Cerebellar cortex (tissue), 1 donor: ENCODE data around the gene LONP1.
"Not testable (repeated sequence)": the region's sequence is repeated elsewhere in the genome, so short reads cannot be mapped to it uniquely, and the experiment has no call there.

Source experiments
- DNase-seq: peaks from one replicate; pipeline ENCODE4 v3.0.0-alpha.2; 2015; ENCODE audit warnings: low spot score

Gene LONP1

DNA sequence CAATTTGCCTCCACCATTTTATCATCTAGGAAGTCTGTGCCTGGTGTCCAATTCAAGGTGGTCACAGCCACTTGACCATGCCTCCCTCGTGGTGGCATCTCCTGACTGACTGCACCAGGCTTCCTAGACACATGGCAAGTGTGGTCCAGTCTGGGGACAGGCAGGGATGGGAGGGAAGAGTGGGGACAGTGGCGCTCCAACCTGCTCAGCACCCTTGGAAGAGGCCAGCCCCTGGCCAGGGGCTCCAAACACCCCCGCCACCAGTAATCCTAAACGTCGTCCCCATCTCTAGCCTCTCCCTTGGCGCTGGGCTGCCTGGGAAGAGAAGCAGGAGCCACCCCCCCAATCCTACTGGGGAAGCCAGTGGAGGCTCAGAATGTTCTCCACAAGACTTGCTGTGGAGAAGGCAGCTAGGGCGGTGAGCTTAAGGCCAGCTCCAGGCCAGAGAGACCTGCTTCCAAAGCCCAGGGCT is 27.2 kb downstream of the LONP1 start:
- DNase-seq: peak; percentile 68

DNA sequence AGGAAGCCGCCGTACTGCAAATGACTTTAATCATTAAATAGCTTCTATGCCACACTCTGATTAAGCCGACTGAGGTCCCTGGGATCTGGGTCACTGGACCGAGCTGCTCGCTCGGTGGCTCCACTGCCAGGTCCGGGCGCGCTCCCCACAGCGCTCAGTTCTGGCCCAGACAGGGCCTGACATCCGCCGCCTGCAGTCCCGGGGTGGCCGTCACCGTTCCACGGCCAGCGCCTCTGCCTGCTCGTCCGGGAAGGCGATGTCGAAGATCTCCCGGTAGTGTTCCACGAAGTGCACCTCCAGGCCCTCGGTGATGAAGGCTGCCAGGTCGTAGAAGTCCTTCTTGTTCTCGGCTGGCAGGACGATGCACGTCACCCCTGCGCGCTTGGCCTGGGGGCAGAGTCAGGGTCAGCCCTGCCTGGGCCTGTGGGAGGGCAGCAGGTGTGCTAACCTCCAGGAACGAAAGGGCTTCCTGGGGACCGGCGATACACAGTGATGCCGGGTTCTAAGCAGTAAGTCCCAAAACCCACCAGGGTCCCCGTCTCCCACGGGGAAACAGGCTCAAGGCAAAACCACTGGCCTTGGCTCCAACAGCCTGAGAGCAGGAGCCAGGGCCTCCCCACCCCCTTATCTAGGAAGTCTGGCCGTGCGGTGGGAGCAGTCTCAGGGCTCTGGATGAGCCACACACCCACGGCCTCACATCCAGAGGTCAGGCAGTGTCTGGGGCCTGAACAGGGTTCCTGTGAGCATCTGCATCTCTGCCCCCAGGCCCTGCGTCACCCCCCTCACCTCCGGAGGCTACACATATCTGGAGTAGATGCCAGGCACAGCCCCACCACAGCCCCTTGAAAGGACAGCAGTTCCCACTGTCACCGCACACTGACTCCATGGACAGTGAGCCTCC is 27.9 kb downstream of the LONP1 start:
- DNase-seq: no peak

DNA sequence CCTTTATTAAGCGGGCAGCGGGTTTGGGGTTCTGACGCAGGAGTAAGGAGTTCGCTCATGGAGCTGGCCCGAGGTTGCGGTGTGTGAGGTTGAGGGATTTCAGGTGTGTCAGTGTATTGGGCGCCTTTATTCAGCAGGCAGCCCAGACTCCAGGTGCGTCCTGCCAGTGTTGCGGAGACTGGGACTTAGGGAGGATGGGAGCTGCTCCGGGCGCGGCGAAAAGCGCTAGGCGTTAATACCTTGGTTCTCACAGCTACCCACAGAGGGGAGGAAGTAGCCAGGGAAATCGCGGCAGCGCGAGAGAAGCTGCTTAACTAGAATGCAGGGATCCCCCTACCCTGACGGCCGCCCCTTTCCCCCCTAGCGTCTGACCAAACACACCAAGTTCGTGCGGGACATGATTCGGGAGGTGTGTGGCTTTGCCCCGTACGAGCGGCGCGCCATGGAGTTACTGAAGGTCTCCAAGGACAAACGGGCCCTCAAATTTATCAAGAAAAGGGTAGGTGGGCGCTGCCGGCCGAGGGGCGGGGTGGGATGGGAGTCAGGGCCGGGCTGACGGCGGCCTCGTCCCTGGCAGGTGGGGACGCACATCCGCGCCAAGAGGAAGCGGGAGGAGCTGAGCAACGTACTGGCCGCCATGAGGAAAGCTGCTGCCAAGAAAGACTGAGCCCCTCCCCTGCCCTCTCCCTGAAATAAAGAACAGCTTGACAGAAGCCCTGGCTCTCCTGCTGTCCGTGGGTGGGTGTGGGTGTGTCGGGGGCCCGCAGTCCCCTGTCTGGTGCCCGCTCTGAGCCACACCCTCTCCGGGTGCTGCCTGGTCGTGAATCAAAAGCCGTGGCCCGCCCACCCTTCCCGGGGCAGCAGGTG is 28.8 kb downstream of the LONP1 start:
- peak; percentile 56 for DNase-seq

DNA sequence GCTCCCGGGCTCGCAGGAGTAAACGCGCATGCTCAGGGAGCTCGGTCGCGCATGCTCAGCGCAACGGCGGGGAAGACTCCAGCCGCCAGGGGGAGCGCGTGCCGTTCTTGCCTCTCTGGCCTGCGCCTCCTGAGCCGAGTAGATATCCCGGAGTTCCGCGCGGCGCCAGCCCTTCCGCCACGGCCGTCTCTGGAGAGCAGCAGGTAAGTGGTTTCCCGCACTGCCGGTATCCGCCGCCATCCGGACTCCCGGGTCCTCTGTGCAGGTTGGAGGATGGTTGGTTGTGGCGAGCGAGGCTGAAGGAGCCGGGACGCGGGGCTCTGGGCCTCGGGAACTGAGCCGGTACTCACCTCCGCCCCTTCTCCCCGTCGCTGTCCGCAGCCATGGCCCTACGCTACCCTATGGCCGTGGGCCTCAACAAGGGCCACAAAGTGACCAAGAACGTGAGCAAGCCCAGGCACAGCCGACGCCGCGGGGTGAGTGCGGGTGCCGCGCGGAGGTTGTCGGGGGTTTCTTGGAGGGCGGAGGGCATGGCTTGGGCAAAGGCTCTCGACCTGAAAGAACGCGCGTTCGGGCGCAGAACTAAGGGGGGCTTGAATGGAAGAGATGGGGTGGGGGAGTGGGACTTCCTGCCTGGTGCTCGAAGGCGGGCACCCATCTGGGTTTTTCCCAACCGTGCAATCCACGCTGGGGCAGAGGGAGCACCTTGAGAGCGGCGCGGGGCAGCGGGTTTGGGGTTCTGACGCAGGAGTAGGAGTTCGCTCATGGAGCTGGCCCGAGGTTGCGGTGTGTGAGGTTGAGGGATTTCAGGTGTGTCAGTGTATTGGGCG is 29.6 kb downstream of the LONP1 start, which contains the start of gene RPL36:
RPL36 (plus strand) TSS at position 171 of the 830 bp plus-strand sequence; CDS start at position 384, 213 bp downstream.
- peak; percentile 94 for DNase-seq

DNA sequence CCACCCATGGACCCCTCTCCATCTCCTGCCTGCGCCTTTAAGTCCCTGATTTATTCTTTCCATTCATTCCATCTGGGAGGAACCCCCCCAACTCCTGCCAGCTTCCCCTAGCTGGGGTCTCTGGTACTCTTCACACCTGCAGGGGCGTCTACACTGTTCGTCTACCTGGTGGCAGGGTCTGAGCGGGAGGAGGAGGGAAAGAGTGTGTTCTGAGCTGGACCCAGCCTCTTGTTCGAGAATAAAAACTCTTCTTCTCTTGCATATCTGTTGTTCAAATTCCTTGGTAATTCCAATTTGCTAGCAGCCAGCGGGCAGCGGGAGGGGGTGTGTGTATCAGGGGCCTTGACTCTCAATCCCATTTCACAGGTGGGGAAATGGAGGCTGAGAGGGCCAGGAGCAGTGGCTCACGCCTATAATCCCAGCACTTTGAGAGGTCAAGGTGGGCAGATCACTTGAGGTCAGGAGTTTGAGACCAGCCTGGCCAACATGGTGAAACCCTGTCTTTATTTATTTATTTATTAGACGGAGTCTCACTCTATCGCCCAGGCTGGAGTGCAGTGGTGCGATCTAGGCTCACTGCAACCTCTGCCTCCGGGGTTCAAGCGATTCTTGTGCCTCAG is 31.6 kb downstream of the LONP1 start:
- not testable (repeated sequence) for DNase-seq

DNA sequence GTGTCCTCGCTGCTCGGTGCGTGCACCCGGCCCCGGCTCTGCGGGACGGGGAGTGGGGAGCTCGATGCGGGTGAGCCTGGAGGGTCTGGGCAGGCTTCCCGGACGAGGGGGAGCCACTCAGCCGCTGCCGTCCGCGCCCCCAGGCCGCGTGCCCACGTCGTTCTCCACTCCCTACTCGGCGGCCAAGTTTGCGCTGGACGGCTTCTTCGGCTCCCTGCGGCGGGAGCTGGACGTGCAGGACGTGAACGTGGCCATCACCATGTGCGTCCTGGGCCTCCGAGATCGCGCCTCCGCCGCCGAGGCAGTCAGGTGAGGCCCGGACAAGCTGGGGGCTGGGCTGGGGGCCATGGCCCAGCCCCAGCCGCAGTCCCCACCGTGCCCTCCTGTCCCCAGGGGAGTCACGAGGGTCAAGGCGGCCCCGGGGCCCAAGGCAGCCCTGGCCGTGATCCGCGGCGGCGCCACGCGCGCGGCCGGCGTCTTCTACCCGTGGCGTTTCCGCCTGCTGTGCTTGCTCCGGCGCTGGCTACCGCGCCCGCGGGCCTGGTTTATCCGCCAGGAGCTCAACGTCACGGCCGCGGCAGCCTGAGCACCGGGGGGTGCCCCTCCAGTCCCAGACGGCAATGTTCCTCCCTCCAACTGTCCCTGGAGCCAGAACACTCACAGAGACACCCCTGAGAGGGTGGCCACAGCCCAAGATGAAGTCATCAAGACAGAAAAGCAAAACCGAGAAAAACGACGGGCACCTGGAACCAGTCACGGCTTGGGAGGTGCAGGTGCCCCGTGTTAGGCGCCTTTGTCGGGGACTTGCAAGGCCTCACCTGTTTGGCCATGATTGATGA is 32.4 kb downstream of the LONP1 start:
- DNase-seq: no peak

DNA sequence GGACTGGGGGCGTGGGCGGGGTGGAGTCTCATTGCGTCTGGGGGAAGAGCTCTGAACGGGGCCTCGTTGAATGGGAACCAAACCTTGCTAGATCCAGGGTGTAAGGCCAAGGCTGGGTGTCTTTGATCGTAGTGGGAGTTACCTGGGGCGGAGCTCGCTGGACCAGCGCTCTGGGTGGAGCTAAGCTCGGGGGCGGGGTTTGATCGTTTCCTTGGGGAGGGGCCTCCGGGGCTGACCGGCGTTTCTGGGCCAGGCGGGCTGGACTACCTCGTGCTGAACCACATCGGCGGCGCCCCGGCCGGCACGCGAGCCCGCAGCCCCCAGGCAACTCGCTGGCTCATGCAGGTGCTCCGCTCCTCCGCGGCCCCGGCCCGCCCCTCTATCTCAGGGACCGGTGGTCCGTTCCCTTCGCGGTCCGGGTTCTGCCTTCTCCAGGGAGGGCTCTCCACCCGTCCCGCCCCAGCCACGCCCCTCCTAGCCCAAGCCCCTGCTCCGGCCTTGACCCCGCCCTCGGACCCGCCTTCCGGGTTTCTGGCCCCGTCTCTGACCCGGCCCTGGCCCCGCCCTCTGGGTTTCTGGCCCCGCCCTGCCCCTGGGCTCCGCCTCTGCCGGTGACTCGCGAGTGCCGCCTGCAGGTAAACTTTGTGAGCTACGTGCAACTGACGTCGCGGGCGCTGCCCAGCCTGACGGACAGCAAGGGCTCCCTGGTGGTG is 33.1 kb downstream of the LONP1 start:
- peak; percentile 85 for DNase-seq

DNA sequence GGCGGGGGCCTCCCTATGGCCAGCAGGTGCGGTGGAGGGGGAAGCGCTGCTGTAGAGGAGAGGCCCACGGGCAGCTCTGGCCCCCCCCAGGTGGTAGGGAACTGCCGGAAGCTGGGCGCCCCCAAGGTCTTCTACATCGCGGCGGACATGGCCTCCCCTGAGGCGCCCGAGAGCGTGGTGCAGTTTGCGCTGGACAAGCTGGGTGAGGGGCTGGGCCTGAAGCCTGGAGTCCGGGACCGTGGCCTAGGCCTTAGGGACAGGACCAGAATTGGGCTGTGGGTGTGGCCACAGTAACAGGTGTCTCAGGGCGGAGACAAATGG is 33.7 kb downstream of the LONP1 start:
- DNase-seq: no peak

DNA sequence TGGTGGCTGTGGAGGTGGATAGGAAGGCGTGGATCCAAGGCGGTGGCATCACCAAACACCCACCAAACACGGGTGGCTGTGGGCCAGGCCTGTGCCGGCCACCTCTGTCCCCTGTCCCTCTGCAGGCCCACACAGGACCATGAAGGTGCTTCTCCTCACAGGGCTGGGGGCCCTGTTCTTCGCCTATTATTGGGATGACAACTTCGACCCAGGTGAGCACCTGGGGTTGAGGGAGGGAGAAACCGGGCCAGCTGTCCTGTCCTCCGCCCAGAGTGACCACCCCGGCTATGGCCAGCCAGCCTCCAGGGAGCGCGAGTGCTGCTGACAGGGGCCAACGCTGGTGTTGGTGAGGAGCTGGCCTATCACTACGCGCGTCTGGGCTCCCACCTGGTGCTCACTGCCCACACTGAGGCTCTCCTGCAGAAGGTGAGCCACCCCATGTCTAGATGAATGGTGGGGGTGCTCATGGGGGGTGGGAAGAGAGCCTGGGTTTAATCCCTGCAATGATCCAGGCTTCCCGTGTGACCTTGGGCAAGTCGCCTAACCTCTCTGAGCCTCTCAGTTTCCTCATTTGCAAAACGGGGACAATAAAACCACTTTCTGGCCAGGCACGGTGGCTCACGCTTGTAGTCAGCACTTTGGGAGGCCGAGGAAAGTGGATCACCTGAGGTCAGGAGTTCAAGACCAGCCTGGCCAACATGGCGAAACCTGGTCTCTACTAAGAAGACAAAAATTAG is 35.1 kb downstream of the LONP1 start:
- DNase-seq: no peak

DNA sequence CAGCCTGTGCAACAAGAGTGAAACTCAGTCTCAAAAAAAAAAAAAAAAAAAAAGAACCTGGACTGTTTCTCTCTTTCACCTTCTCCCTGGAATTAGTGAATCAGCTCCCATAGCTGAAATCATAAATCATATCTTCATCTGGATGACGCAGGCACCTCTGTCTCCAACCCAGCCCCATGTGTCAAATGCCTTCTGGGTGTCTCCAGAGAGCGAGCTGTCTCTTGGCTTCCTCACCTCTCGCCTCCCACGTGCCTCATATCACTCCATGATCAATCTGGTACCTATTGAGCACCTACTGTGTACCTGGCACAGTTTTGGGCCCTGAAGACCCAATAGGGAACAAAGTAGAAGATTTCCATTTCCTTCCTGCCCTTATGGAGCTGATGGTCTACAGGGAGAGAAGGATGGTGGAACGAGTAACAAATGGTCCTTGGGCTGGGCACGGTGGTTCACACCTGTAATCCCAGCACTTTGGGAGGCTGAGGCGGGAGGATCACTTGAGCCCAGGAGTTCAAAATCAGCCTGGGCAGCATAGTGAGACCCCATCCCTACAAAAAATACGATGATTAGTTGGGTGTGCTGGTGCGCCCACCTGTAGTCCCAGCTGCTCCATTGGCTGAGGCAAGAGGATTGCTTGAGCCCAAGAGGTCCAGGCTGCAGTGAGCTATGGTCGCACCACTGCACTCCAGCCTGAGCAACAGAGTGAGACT is 36.6 kb downstream of the LONP1 start:
- no peak for DNase-seq

DNA sequence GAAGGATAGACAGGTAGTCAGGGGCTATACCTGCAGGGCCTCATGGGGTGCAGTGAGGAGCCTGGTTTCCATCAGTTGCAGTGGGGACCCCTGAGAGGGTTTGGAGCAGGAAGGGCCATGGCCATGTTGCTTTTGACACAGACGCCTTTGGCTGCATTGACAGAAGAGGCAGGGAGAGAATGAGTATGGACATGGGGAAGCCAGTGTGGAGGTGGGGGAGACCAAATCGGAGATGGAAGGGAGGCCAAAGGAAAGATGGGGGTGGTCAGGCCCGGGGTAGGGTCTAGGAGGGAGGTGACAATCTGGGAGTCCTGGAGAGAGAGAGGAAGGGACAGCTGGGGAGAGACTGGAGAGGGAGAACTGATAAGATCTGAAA is 37.9 kb downstream of the LONP1 start:
- DNase-seq: no peak

DNA sequence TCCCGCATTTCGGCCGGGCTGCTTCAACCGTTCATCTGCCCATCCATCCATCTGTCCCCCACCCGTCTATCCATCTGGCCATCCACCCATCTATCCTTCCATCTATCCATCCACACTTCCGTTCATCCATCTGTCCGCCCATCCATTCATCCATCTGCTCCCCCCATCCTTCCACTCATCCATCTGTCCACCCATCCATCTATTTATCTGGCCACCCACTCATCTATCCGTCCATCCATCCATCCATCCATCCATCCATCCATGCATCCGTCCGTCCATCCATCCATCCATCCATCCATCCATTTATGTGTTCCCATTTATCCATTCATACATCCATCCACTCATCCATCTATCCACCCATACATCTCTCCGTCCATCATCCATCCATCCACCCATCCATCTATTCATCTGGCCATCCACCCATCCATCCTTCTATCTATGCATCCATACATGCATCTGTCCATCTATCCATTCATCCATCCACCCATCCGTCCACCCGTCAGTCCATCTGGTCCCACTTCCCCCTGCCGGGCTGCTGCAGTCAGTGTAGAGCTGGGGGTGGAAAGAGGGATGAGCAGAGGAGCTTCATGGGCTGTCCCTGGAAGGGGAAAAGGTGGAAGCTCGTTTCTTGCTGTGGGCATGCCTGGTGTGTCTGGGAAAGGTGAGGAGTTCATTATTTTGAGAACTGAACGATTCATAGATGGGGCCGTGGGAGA is 38.4 kb downstream of the LONP1 start:
- DNase-seq: no peak

DNA sequence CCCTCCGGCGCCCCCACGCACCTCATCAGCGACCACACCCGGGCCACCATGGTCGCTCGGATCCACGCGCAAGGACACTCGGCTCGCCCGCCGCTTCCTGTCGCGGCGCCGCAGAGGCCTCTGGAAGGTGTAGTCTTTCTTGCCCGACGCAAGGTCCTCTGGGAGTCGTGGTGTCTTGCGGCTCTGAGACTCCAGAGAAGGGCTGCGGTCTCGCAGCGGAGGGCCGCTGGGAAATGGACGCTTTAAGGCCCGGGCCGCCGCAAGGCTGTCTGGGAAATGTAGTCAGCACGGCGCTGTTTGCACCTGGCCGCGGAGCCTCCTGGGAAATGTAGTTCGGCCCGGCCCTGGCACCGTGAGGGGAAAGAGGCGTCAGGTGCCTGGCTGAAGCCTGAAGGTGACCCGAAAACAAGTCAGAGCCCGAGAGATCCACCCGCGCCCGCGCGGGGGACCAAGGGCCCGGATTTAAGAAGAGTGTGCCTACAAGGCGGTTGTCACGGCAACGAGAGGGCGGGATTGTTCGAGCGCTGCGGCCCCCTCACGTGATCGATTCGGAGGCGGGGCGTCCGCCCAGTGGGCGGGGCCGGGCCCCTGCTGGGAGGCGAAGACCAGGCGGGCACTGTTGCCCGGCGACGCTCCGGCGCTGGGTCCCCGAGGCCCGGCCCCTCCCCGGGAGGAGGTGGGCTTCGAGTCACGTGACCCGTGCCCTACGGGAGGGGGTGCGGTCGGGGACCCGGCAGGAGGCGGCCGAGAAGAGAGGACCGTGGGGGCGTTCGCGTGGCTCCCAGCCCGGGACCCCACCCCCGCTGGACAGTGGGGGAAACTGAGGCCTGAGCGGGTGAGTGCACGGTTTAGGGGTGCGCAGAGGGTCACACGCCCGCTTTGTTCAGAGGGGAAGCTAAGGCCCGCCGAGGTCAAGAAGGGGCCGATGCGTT is 39.2 kb downstream of the LONP1 start, which contains the start of the genes HSD11B1L and MICOS13:
HSD11B1L (plus strand) TSS at position 591 of the 932 bp plus-strand sequence. CDS start 3,806 bp downstream, outside the sequence.
MICOS13 (minus strand) TSS at position 80 of the 932 bp plus-strand sequence; CDS start at position 50, 30 bp downstream.
- DNase-seq: peak; percentile 99

DNA sequence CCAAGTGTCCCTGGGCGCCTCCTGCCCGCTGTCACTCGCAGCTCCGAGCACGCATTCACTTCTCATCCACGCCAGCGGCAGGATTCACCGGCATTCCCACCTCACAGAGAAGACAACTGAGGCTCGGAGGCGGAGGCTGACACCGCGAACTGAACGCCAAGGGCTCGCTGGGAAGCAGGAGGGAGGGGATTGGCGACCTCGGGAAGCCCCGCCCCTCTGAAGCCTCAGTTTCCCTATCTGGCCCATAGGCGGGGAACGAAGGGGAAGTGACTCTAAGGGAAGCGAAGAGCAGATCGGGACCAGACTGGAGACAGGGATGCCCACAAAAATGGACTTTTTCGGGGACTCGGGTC is 39.9 kb downstream of the LONP1 start:
- no peak for DNase-seq

DNA sequence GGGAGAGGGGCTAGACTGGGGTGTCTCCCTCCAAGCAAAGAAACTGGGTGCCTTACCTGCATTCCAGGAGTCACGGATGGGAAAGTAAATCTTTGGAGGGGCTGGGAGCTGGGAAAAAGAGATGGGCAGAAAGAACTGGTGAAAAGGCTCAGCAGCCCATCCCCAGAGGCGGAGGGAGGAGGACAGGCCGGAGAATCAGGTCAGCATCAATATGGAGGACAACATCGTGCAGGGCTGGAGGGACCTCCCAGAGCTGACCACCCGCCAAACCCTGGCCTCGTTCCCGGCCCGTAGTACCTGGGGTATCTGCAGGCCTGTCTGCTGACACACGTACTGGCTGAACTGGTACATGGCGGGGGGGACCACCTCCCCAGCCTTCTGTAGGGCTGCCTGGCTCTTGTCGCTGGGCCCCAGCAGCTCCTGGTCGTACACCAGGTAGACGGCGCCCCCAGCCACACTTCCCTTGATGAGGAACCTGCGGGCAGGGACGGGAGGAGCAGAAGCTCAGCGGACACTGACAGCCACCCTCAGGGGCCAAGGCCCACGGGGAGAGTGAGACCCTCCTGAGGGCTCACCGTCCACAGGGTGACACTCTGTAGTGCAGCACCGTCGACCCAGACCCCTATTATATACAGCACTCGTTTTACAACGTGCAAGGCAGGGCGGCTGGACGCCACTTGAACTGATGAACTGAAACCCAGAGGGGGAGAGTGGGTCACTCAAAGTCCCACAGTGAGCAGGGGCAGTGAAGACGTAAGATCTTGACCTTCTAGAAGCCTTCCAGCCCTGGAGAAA is 40.5 kb downstream of the LONP1 start:
- DNase-seq: no peak
